GM23248 (cell line): ENCODE measurements around the gene INPP5A.

Source experiments
- EZH2 ChIP-seq: fragments of 200-600 bp; sonication (generic); IDR thresholded peaks from 2 replicates; pipeline ENCODE4 v1.6.1; 2018; ENCODE audit warnings: antibody characterized with exemption, mild to moderate bottlenecking; ENCODE audit not compliant: insufficient read depth, poor library complexity, severe bottlenecking
- EZH2phosphoT487 ChIP-seq: fragments of 200-600 bp; sonication (generic); IDR thresholded peaks from 2 replicates; pipeline ENCODE4 v1.6.1; 2018; ENCODE audit warnings: antibody characterized with exemption, moderate library complexity, mild to moderate bottlenecking, low read depth; ENCODE audit not compliant: insufficient read depth

GRCh38 chr10:132628966-132629900 is 91.6 kb downstream of the INPP5A start:
- TF ChIP-seq EZH2phosphoT487 (no peak), EZH2 (no peak)
